IPS-NIHi11 (cell line): ENCODE measurements around the gene ABCC6.
"Not testable (repeated sequence)": the region's sequence is repeated elsewhere in the genome, so short reads cannot be mapped to it uniquely, and the experiment has no call there.

Experiments
- DNase-seq: peaks from one replicate; pipeline ENCODE4 v3.0.0; 2012; ENCODE audit warnings: mixed read lengths, low spot score

The ABCC6 gene

DNA sequence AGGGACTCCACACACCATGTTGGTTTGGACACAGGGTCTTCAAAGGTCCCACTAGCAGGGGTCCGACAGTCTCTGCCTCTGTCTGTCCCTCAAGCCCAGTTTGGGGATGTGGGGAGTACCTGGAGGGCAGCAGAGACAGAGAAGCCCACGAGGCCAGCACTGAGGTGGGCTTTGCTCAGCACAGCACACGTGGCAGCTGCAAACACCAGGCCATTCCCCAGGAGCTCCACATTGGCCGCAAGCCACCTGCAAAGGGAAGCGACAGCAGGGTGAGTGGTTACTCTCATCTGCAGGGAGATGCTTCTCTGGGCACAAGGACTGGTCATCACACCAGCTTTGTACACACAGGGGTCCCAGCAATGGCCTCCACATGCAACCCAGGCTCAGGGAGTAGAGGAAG lies 62.0 kb downstream of the ABCC6 start:
- DNase-seq, result no peak

DNA sequence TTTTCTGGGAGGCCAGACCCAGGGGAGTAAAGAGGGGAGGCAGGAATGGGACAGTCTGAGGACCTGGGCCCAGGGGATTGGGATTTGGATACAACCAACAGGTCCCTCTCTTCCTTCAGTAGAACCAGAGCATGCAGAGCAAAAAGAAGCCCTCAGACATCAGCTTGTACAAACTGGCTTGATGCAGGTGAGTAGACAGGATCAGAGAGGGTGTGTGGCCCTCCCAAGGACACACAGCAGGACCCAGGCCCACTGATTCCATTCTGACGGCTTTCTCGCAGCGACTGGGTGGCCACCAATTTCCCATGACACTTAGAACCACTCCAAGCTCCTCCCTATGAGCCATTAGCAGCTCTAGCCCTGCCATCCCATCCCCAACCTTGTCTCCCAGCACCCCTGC lies 63.6 kb downstream of the ABCC6 start:
- DNase-seq, result no peak

DNA sequence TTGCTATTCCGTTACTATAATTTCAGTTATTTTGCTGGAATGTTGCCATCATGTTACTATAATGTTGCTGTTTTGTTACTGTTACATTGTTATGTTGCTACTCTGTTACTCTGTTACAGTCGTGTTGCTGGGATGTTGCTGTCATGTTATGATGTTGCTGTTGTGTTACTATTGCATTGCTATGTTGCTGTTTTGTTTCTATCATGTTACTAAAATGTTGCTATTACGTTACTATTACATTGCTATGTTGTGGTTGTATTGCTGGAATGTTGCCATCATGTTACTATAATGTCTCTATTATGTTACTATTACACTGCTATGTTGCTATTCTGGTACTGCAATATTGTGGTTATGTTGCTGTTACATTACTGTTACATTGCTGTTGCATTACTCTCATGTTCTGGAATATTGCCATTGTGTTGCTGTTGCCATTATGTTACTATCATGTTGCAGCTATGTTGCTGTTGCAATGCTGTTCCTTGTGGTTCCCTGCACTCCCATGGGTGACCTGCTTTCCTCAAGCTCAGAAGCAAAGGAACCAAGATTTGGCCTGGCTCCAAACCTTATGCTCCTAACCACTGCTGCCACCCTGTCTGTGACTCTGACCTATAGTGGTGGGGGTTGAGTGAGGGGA lies 64.4 kb downstream of the ABCC6 start:
- no peak for DNase-seq

DNA sequence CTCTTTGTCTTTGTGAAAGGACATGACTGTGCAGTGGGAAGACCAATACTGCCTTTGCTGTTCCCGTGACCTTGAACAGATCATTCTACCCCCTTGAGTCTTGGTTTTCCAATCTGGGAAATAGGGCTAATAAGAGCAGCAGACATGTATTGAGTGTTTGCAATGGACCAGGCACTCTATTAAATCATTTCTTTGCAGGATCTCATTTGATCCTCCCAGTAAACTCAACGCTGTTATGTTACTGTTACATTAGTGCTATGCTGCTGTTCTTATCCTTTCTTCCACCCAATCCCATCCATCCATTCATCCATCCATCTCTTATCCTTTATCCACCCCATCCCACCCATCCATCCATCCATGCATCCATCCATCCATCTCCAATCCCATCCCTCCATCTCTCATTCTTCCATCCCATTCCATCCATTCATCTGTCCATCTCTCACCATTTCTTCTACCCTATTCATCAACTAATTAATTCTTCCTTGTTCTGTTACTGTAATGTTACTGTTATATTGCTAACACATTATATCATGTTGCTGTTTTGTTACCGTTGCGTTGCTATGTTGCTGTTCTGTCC lies 65.1 kb downstream of the ABCC6 start:
- DNase-seq, result no peak

DNA sequence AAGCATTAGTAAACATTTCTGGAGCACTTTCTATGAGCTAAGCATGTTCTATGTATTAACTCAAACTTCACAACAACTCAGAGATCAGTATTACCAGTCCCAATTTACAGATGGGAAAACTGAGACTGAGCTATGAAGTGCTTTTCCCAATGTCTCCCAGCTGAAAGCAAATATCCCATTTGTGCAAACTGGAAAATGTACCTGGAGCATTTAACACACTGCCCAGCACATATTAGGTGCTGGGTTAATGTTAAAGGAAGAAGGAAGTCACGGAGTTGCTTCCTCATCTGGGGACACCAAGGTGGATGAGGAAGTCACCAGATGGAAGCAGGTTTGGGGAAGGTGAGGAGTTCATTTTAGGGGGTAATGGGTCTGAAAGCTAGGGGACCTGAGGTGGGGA lies 66.1 kb downstream of the ABCC6 start:
- DNase-seq, result no peak

DNA sequence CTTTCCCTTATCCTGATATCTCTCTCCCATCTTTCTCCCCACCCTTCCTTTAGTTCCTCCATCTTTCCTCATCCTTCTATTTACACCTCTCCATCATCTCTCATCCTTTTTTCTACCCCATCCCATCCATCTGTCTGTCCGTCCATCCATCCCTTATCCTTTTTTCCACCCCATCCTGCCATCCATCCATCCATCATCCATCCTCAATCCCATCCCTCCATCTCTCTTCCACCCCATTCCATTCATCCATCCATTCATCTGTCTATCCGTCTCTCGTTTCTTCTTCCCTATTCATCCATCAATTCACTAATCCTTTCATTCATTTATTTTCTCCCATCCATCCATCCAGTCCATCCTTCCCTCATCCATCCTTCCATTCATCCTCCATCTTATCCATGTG lies 68.1 kb downstream of the ABCC6 start:
- no peak for DNase-seq

DNA sequence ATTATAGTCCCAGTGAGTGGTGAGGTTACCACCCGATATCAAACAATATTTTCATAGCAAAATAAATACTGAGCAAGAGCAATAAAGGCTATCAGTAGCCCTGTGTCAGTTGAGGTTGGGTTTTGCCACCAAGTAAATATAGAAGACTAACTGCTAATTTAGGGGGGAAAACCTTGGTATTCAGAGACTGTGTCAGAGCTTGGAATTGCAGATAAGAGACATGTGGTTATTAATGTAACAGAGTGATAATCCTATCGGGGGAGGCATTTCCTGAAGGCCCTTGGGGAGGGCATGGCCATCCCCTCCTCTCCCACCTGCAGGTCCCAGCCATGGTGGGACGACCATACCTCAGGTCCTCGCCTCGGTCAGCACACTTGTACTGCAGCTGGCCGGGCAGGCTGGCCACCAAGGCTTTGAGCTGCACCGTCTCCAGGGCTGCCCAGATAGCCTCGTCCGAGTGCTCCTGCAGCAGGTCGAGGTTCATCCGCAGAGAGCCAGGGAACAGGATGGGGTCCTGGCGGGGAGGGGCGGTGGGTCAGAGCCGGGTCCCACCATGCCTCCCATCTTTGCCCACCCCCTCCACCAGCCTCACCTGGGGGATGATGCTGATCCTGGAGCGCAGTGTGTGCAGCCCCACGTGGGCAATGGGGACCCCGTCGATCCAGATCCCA lies 68.9 kb downstream of the ABCC6 start:
- DNase-seq, result no peak

DNA sequence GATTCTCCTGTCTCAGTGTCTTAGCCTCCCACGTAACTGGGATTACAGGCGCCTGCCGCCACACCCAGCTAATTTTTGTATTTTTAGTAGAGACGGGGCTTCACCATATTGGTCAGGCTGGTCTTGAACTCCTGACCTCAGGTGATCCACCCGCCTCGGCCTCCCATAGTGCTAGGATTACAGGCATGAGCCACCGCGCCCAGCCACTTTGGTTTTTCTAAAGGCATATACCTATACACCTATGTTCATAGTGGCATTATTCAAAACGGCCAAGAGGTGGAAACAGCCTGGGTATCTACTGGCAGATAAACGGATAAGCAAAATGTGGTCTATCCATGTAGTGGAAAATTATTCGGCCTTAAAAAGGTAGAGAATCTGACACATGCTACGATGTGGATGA lies 70.3 kb downstream of the ABCC6 start:
- not testable (repeated sequence) for DNase-seq

DNA sequence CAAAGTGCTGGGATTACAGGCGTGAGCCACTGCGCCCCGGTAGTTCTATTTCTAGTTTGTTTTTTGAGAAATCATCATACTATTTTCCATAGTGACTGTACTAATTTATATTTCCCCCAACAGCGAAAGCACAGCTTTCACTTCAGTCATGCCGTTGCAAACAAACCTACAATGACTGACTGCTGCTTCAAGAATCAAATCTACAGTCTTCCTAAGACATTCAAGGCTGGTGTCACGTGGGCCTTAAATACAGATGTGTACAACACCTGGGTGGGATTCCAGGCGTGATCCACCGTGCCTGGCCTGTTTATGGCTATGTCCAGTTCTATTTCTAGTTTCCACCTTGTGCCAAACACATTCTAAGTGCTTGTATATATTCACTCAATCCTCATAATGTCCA lies 72.0 kb downstream of the ABCC6 start:
- DNase-seq, result no peak

DNA sequence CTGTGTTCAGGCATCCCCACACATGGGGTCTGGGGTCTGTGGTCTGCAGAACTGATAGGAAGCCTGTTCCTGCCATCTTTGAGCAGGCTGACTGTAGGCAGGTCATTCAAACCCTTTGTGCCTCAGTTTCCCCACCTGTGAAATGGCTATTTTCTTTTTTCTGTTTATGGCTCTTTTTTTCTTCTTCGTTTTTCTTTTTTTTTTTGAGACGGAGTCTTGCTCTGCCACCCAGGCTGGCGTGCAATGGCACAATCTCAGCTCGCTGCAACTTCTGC lies 72.5 kb downstream of the ABCC6 start:
- DNase-seq, result no peak

DNA sequence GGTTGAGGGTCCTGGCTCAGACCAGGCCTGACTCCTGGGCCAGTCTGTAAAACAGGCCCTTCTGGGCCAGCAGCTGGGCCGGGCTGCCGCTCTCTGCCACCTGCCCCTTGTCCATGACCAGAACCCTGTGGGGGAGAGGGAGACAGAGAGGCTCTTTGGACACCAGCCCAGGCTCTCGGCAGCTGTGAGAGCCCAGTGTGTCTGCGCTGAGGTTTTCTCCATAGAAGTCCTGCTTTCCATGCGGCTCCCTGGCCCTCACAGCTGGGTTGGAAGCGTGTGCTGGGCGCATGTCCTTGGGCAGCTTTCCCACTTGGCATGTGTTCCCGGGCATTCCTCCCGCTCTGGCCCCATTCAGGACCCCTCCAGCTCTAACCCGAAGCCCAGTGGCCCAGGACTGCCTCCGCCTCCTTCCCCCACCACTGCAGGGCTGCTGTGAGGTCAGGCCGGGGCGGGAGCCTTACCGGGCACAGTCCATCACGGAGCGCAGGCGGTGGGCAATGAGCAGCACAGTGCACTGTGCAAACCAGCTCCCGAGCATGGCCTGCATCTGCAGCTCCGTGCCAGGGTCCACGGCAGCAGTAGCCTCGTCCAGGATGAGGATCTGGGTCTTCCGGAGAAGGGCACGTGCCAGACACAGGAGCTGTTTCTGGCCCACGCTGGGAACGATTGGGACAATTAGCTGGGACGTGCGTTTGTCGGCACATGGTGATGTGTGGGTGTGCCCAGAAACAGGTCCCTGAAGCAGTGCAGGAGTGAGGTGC lies 73.0 kb downstream of the ABCC6 start:
- DNase-seq, result peak; percentile 46

DNA sequence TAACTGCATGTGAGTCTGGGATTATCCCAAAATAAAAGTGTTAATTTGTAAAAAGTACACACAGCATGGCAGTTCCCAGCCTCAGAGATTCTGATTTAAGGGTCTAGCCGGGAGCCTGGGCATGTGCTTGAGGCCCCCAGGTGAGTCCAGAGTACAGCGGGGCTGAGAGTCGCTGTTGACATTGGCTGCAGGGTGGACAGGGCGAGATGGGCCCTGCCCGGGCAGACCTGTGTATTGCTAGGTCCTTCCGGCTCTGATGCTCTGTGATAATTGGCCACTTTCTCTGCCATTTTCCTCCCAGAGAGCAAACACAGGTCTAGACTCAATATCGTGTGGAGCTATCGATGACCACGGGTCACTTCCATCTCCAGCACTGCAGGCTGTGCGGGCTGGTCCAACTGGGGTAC lies 73.6 kb downstream of the ABCC6 start:
- DNase-seq, result no peak

DNA sequence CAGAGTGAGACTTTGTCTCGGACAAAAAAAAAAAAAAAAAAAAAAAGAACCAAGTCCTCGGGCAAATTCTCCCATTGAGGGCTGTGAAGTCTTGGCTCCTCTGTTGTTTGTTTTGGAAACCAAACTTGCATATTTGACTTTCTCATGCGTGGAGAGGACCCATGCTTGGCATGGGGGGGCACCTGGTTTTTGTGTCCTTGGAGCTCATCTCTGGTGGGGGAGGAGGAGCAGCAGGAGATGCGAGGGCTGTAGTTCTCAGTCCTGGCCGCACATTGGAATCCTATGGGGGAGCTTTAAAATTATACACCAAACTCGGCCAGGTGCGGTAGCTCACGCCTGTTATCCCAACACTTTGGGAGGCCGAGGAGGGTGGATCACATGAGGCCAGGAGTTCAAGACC lies 74.5 kb downstream of the ABCC6 start:
- peak; percentile 35 for DNase-seq

DNA sequence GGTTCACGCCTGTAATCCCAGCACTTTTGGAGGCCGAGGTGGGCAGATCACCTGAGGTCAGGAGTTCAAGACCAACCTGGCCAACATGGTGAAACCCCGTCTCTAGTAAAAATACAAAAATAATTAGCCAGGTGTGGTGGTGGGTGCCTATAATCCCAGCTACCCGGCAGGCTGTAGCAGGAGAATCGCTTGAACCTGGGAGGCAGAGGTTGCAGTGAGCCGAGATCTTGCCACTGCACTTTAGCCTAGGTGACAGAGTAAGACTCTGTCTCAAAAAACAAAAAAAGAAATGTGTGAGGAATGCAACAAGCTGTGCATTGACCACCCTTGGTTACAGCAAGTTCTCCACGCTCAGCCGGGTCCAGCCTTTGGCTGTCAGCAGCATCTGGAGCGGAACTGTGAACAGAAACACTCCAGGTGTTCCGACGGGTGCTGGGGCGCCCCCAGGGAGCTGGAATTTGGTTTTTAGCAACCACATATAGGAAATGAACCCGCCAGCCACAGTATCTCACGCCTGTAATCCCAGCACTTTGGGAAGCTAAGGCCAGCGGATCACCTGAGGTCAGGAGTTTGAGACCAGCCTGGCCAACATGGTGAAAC lies 75.2 kb downstream of the ABCC6 start:
- DNase-seq, result peak; percentile 41

DNA sequence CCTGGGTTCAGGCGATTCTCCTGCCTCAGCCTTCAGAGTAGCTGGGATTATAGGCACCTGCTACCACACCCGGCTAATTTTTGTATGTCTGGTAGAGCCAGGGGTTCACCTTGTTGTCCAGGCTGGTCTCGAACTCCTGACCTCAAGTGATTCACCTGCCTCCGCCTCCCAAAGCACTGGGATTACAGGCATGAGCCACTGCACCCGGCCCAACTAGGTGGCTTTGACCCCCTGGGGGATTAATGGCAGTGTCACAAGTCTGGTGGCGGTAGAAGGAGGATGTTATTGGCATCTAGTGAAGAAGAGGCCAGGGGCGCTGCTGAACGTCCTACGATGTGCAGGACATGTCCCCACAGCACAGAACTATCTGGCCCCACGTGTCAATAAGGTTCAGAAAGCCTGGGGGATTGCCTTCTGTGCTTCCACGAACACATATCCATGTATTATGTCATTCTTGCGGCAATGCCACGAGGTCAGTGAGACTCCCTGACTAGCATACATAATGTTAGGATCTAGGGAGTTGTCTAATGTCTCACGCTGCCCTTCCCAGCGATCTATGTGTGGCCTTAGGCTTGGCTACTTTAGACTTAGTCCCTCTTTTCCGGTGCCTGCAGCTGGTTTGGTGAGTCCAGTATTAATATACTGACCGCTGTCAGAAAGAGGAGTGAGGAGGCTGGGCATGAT lies 75.8 kb downstream of the ABCC6 start:
- DNase-seq, result no peak

DNA sequence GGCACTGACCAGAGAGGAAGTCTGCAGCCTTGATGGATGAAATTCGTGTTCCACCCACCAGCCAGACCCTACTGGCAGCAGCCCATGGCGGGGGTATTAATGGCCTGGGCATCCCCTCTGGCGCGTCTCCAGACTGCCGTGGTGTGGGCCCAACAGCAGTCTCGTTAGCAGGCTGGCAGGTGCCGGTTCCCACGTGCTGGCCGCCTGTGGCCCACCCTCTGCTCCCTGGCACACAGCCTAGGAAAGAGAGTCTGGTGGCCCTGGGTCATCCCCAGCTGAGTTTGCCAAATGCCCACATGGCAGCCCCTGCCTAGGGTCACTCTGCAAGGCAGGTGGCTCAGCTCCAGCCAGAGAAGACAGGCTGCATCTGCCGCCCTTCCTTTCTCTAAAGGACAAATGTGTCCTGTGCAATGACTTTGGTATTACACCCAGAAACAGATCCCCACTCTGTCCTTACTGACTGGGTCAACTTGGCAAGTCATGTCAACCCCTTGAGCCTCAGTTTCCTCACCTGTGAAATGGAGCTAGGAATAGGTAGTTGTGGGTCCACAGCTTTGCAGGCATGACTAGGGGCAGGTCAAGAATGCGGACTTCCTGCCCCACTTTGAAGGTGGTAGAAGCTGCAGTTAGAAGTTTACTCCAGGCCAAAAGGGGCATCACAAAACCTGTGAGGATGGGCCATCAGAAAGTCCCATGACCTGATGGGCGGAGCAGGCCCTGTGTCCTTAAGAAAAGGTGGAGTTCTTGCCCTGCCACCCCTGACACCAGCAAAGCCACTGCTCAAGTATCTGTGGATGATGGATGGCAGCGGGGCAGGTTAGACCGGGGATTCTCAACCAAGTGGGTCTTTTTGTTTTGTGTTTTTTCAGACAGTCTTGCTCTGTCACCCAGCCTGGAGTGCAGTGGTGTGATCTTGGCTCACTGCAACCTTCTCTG lies 76.6 kb downstream of the ABCC6 start:
- DNase-seq, result no peak

DNA sequence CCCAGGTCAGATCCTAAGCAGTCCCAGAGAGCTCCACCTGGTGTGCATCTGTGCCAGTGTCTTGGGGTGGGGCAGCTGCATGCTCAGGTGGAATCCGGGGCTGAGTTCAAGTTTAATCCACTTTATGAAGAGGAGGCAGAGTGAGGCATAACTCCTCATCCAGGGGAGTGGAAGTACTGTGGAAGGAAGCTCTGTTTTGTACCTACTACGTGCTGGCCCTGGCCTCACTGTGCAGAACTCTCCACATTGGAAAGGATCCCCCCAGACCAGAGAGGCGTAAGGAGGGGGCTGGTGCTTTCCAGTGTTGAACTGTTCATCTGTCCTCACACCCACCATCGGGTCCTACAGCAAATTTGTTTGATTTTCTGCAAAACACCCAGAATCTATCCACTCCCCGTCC lies 78.0 kb downstream of the ABCC6 start:
- no peak for DNase-seq

DNA sequence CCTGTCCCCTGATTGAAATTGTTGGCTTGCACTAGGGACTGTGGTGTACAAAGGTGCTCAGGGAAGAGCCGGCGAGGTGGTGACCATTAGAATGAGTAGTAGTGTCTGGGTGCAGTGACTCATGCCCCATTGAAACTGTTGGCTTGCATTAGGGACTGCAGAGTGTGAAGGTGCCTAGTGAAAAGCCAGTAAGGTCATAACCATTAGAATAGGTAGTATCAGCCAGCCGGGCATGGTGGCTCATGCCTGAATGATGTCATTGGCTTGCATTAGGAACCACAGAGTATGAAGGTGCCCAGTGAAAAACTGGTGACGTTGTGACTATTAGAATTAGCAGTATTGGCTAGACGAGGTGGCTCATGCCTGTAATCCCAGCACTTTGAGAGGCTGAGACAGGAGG lies 78.9 kb downstream of the ABCC6 start:
- no peak for DNase-seq

DNA sequence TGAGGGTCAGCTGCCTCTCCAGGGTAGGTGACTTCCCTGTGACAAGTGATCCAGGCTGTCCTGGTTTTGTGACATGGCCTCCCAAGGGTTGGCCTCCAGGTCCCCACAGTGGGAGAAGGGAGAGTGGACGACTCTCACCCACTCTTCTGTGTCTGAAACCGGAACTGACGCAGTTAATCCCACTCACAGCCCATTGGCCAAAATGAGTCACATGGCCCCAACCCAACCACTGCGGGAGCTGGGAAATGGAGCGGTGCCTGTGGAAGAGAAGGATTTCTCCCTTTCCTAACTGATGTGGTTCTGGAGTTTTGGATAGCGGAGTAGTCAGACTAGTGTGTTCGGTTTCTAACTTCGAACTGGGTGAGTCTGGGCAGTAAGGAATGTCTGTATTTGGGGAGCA lies 79.4 kb downstream of the ABCC6 start:
- DNase-seq, result no peak

DNA sequence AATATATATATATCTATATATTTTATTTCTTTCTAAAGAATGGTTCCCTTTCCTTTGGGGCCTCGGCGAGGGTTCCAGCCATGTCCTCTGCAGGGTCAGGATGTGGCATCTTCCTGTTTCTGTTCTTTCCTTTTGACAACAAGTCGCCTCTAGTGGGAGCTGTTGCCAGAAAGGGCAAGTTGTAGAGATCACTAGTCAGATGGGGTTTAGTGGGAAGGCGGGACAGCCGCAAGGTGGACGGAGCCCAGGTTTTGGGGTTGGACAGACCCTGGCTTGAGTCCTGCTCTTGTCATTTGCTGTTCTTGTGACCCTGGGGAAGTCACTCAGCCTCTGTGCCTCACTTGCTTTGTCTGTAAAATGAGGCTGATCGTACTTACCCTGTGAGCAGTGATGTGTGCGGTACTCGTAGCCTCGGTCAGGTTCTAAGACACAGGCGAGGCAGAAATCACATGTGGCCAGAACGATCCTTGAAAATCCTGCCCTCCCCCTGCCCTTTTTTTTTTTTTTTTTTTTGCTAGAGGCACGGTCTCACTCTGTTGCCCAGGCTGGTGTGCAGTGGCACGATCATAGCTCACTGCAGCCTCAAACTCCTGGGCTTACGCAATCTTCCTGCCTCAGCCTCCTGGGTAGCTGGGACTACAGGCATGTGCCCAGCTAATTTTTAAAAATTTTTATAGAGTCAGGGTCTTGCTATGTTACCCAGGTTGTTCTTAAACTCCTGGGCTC lies 80.1 kb downstream of the ABCC6 start:
- DNase-seq, result peak; percentile 81
